Medulla oblongata (tissue), 1 donor: Measurements from ENCODE around the gene ADGRG3.
A peak's percentile ranks its signal among the peaks of the same experiment; 100 is the strongest.

Source experiments
- DNase-seq: peaks from one replicate; pipeline ENCODE4 v3.0.0-alpha.2; 2015; ENCODE audit errors: extremely low spot score

The ADGRG3 gene, protein sequence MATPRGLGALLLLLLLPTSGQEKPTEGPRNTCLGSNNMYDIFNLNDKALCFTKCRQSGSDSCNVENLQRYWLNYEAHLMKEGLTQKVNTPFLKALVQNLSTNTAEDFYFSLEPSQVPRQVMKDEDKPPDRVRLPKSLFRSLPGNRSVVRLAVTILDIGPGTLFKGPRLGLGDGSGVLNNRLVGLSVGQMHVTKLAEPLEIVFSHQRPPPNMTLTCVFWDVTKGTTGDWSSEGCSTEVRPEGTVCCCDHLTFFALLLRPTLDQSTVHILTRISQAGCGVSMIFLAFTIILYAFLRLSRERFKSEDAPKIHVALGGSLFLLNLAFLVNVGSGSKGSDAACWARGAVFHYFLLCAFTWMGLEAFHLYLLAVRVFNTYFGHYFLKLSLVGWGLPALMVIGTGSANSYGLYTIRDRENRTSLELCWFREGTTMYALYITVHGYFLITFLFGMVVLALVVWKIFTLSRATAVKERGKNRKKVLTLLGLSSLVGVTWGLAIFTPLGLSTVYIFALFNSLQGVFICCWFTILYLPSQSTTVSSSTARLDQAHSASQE

DNA sequence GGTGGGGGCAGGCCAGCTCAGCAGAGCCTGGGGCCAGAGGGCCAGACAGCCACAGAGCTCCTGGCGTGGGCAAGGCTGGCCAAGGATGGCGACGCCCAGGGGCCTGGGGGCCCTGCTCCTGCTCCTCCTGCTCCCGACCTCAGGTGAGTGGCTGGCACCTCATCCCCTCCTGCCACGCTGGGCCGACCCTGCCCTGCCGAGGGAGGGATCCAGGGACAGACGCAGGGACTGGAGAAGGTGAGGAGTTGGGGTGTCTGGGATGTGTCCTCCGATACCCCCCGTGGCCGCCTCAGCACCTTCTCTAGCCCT lies at the start of gene ADGRG3:
TSS of gene ADGRG3 (plus strand) at position 44 of the 309 bp plus-strand sequence. CDS start at position 86, 42 bp downstream.
- no peak for DNase-seq

DNA sequence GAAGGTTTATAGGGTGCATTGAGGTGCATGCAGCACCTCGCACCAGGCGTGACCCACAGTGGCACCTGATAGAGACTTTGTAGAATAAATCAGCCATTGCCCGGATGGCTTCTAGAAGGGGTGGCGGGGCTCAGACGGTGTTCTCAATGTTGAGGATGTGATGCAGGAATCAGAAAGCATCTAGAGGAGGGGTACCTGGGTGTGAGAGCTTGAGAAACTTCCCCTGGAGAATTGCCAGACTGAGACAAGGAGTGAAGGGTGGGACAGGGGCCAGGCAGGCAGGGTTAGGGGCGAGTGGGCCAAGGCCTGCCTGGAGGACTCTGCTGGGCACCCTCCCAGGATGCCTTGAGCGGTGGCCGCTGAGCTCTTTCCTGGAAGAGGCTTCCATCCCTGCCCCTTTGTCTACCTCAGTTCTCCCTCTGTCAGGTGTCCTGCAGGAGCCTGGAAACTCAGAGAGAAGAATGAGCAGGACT lies 48.9 kb upstream of the ADGRG3 start:
- no peak for DNase-seq

DNA sequence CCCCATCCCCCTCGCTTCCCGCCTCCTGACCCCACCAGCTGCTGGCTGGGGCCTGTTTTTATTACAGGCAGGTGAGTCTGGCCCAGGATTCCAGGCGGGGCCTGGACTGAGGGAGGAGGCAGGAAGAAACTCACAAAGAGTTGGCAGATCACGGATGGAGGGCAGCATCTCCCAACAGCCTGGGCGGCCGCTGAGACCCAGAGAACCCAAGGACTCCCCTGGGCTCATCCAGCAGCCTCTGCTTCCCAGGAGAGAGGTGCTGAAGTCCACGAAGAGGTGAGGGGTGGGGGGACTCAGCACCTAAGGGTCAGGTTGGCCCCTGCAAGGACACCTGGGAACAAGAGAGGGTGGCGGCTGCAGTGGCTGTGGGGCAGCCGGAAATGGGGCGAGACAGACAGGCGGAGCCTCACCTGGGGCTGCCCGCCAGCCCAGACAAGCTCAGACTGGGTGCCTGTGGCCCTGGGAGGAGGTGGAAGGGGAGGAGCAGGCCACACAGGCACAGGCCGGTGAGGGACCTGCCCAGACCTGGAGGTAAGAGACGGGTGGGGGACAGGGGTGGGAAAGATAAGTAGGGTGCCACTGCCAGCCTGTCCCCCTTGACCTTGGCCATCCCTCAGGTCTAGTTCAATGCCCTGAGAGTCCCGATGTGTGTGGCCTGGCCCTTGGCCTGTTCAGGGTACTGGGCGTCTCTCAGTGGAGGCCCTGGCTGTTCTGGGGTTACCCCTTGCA lies 48.3 kb upstream of the ADGRG3 start:
- no peak for DNase-seq

DNA sequence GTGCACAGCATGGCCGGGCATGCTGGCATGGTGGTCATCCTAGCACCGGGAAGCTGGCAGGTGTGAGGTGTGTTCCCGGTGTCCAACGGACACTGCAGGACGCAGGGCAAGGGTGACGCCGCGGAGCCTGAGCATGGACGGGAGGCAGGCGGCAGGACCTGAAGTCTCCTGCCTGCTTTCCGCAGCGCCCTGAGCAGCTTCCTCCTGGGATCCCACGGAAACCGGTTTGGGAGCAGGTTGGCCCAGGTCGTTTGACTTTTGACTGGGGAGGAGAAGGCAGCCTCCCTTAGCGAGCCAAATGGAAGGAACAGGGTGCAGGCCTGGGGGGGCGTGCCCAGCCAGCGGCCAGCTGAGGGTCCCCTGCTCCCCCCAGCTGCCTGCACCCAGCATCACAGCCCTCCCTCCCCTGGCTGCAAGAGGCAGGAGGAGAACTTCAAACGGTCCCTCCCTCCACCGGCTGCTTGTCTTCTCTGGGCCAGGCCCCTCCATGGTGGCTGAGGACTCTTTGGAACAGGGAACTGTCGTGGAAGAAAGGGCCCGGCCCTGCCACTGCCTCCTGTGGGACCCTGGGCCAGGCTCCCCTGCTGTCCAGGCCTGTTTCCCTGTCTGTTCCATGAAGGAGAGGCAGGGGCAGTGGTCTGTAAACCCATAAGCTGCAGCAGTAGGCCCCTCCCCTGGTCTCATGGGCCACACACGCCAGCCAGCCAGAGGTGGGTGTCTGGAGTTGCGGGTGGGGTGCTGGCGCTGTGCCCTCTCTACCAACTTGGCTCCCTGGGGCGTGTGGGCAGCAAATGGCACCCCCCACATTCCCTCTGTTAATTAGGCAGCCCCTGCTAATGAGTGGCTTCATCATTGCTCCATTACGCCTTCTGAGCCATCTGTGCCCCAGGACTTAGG lies 47.5 kb upstream of the ADGRG3 start:
- DNase-seq, result no peak

DNA sequence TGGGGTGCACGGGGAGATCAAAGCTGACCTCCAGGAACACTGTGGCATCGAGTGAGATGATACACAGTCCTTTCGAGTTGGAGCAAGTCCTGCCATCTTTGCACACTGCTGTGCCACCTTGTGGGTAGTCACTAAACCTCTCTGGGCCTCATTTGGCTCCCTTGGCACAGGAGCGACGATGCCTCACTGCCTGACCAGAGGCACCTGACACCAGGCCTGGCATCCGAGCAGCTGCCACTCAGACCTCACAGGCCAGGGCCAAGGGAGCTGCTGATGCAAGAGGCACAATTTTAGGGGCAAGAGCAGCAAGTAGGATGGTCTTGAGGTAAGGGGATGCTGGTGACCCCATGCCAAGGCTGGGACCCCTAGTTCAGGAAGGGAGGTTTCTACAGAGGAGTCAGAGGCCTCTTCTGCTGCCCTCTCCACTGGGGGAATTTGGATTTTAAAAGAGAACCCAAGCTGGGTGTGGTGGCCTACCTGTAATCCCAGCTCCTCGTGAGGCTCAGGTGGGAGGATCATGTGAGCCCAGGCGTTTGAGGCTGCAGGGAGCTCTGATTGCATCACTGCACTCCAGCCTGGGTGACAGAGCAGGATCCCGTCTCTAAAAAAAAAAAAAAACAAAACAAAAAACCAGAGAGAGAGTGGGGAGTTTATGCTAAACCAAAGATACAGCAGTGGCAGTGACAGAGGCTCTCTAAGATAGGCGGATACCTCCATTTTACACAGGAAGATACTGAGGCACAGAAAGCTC lies 46.4 kb upstream of the ADGRG3 start:
- DNase-seq, result no peak

- DNase-seq, result no peak
These were observed 45.5 kb upstream of the ADGRG3 start for GRCh38 chr16:57622361-57623250.

- DNase-seq, result peak; percentile 90
These were observed 44.7 kb upstream of the ADGRG3 start for GRCh38 chr16:57623251-57624043.

DNA sequence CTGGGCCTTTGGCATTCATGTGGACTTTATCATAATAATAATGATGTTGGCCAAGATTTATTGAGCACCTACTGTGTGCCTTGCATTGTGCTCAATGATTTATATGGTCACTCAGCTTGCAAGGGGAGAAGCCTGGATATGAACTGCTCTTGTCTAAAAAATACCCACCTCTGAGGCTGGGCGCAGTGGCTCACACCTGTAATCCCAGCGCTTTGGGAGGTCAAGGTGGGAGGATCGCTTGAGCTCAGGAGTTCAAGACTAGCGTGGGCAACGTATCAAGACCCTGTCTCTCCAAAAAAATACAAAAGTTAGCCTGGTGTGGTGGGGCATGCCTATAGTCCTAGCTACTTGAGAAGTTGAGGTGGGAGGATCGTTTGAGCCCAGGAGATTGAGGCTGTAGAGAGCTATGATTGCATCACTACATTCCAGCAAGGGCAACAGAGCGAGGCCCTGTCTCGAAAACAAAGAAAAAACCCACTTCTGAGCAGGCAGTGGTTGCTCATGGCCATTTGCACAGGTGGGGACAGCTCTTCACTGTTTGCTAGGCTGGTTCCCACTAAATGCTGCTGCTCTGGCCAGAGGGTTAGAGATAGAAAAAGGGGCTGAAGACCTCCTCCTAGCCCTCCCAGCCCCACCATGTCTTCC lies 43.9 kb upstream of the ADGRG3 start:
- DNase-seq, result no peak

GRCh38 chr16:57624806-57625500 lies 43.2 kb upstream of the ADGRG3 start:
- DNase-seq, result peak; percentile 95

DNA sequence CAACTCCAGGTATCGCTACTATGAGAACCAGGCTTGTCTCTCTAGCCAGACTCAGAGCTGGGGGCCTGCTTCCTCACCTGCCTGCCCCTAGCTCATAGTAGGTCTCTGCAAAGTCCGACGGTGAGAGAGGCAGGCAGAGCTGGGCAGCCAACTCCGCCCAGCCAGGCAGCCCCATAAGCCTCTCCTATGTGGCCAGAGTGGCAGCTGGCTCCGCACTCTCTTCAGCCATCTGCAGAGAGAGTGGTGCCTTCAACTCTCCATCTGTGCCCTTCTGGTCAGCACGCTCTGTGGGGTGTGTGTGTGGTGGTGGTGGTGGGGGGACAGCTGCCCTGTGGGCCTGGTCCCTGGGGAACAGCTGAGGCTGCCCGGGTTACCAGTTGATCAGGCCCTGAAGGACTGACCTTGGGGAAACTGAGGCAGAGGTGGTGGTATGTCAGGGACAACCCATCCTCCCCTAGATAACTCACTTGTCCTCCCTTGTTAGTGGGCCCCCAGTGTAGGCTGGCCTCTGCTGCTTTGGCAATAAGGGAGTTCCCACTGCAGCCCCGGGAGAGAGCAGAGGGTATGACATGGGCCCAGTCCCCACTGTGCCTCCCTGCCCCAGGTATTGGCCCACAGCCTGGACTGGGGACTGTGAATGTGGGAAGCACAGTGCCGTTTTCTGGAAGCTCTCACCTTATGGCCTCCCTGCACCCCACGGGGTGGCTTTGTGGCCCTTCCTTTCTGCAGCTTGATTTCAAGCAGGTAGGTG lies 41.5 kb upstream of the ADGRG3 start:
- no peak for DNase-seq

DNA sequence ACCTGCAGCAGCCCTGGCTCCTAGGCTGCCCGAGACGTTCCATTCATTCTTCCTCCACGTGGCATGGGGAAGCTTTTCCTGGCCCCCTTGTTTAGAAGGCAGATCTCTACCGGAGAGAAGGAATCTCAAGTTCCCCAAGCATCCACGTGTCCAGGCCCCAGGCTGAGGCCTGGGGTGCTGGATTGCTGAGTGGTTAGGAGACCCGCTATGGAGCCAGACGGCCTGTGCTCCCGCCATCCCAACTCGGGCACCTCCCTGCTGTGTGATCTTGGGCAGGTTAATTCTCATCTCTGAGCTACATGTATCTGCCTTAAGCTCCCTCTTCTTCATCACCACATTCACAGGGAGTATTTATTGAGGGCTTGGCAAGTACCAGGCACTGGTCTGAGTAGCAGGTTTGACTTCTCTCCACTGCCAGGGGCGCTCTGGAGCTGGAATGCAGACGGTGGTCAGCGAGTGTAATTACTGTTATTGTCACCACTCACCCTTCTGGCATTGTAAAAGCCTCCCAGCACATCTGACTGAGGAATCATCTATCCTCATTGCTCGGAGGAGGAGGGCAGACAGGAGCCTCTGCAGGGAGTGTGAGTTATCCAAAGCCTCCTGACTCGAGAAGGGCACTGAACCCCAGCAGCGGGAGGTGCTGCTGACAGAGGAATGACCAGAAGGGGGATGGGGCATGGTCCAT lies 40.8 kb upstream of the ADGRG3 start:
- peak; percentile 64 for DNase-seq

GRCh38 chr16:57628008-57628781 lies 39.9 kb upstream of the ADGRG3 start, which contains the start of gene ADGRG1:
Gene ADGRG1 (plus strand): TSS chr16:57628630. CDS start chr16:57650288, 21,658 bp downstream.
- DNase-seq, result peak; percentile 92

GRCh38 chr16:57628783-57629293 lies 39.3 kb upstream of the ADGRG3 start:
- no peak for DNase-seq

DNA sequence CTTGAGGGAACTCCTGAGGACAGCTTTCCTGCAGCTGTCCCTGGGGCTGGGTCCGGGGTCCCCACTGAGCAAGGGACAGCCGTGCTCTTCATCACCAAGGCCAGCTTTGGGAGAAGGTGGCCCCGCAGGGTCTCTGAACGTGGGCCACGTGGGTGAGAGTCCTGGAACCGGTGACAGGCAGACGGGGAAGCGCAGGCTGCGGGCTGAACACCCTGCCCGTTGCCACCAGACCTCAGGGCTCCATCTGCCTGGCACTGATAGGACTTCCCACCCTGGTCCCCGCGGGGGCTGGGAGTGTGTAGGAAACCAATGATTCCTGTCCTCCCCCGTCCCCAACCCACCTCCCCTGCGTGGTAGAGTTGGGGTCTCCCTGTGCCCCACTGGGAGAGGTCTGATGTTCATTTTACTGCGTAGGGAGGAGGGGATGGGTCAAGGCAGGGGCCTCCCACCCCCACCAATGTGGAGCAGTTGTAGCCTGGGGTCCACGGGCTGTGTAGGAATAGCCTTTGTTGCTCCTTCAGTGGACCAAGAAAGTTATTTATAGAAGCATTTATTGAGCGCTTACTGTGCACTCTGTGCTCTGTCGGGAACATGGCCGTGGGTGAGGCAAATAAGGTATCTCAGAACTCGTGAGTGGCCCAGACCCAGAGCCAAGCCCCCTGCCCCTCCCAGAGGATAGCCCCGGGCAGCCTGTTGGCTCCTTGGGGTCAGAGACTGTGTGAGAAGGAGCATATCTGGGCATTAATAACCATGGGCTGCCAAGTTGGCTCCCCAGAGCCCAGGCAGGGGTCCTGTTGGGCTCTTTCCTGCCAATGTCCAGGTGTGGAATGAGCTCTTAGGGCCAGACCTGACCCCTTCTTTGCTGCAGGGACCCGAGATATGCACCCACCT lies 38.3 kb upstream of the ADGRG3 start:
- DNase-seq, result no peak

DNA sequence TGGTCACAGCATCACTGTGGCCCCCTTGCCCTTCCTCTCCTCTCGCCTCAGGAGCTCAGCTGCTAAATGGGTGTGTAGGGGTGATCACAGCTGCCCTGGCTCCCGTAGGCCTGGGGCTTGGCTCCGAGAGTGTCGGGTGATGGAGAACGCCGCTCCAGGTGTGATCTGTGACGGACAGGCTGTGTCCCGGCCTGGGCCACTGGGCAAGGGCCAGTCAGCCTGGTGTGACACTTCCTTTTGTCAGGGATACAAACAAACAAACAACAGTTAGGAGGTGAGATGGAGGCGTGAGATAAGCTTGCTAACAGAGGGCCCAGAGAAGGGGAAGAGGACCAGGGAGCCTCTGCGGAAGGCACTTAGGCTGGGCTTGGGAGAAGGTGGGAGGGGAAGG lies 37.7 kb upstream of the ADGRG3 start:
- DNase-seq, result no peak
